ENCODE measurements around the gene PCSK5.

The PCSK5 gene

DNA sequence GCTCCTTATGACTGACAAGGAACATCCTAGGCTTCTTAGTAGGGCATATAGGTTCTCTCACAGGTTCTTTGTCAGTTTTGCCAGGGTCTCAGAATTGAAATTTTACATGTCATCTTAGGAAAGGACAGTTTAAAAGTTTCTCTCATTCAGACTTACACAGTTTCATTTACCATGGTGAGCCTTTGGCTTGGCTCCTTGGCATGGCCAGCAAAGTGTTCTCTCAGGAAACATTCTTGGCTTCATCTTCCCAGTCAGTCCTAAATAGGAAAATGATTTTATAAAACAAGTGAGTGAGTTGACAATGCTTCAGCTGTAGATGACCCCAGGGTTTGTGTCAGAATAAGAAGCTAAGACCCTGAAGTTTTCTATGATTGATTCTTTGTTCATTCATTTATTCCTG is 191.6 kb downstream of the PCSK5 start:
- no peak overlapping the region for H3K4me3 ChIP-seq (ENCODE audit: low read depth, low read length)
- DNase-seq (ENCODE audit: low read depth, low spot score) = no peak
- TF ChIP-seq, protein P1, sequence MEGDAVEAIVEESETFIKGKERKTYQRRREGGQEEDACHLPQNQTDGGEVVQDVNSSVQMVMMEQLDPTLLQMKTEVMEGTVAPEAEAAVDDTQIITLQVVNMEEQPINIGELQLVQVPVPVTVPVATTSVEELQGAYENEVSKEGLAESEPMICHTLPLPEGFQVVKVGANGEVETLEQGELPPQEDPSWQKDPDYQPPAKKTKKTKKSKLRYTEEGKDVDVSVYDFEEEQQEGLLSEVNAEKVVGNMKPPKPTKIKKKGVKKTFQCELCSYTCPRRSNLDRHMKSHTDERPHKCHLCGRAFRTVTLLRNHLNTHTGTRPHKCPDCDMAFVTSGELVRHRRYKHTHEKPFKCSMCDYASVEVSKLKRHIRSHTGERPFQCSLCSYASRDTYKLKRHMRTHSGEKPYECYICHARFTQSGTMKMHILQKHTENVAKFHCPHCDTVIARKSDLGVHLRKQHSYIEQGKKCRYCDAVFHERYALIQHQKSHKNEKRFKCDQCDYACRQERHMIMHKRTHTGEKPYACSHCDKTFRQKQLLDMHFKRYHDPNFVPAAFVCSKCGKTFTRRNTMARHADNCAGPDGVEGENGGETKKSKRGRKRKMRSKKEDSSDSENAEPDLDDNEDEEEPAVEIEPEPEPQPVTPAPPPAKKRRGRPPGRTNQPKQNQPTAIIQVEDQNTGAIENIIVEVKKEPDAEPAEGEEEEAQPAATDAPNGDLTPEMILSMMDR (IDR thresholded peaks at IDR 0.05; ENCODE audit: insufficient read depth, low read length, missing control alignments) = no peak
- ChIA-PET CTCF (interaction anchor here (2.5 kb wide), 1 partner anchor 221 kb away, joined by 19 read pairs; no protein-coding TSS in a partner anchor), POLR2A (no interaction called here)

DNA sequence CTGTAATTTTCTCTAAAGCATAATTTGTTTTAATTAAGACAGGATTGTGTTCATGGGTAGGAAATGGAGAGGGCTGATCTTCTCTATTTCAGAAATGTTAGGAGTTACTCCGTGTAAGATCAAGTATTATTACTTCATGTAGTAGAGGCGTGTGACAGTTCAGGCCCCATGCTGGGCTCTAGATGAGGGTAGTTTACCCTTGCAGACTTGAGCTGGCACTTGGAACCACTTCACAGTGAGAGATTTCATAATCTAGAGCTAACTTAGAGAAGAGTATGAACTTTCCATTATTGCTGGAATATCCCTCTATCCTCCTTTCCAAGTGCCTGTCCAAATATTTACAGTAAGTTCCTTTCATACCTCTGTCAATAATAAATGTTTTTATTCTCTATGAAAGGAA is 195.1 kb downstream of the PCSK5 start:
- CTCF ChIA-PET = interaction anchor here (1.0 to 3.5 kb wide), 3 partner anchors 12 to 217 kb away, joined by 3 to 25 read pairs (median 3); no protein-coding TSS in a partner anchor
- TF ChIP-seq, protein P1 (IDR thresholded peaks at IDR 0.05; ENCODE audit: insufficient read depth, low read length, missing control alignments) = no peak
- no peak overlapping the region for H3K4me3 ChIP-seq (ENCODE audit: low read depth, low read length)
- no peak for DNase-seq (ENCODE audit: low read depth, low spot score)
- POLR2A ChIA-PET = no interaction called here

DNA sequence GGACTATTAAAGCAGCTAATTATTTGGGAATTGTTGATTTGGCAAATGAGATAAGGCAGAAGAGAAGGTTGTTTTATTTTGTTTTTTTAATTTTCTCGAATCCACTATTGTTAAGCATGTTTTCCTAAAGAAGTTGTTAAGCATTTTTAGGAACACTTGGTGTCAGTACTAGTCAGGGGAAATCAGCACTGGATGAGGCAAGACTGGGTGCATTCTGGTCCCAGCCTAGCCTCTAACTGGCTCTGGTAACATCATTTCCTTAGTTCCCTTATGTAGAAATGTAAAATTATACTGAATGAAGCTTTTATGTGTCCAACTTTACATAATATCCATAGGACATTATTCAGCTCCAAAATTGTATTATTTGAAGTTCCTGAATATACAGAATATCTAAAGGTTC is 196.1 kb downstream of the PCSK5 start:
- no peak for DNase-seq (ENCODE audit: low read depth, low spot score)
- TF ChIP-seq, protein P1 (IDR thresholded peaks at IDR 0.05; ENCODE audit: insufficient read depth, low read length, missing control alignments) = no peak
- ChIA-PET POLR2A (no interaction called here), CTCF (interaction anchor here (0.6 to 3.5 kb wide), 6 partner anchors 14 to 221 kb away, joined by 3 to 25 read pairs (median 3); no protein-coding TSS in a partner anchor)
- no peak overlapping the region for H3K4me3 ChIP-seq (ENCODE audit: low read depth, low read length)

- TF ChIP-seq, protein P1 (IDR thresholded peaks at IDR 0.05; ENCODE audit: insufficient read depth, low read length, missing control alignments) = no peak
- DNase-seq (ENCODE audit: low read depth, low spot score) = no peak
- POLR2A ChIA-PET = no interaction called here
- CTCF ChIA-PET = interaction anchor here (0.9 to 3.5 kb wide), 3 partner anchors 210 to 306 kb away, joined by 3 to 25 read pairs (median 4); partner anchors contain the start of gene RFK
- H3K4me3 ChIP-seq (ENCODE audit: low read depth, low read length) = no peak overlapping the region
These were observed 197.5 kb downstream of the PCSK5 start for GRCh38 chr9:76087976-76088375.

GRCh38 chr9:76090330-76090729 is 199.9 kb downstream of the PCSK5 start:
- POLR2A ChIA-PET = no interaction called here
- no peak overlapping the region for H3K4me3 ChIP-seq (ENCODE audit: low read depth, low read length)
- CTCF ChIA-PET = no interaction called here
- DNase-seq (ENCODE audit: low read depth, low spot score) = no peak
- TF ChIP-seq, protein P1 (IDR thresholded peaks at IDR 0.05; ENCODE audit: insufficient read depth, low read length, missing control alignments) = no peak

DNA sequence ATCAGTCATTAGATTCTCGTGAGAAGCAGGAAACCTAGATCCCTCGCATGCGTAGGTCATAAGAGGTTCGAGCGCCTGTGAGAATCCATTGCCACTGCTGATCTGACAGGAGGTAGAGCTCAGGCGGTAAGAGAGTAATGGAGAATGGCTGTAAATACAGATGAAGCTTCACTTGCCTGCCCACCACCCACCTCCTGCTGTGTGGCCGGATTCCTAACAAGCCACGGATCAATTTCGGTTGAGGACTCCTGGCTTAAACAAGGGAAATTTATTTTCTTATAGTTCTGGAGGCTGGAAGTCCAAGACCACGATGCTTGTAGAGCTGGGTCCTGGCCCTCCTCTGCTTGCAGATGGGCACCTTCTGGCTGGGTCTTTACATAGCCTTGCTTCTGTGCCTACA is 200.4 kb downstream of the PCSK5 start:
- no peak overlapping the region for H3K4me3 ChIP-seq (ENCODE audit: low read depth, low read length)
- CTCF ChIA-PET = no interaction called here
- TF ChIP-seq, protein P1 (IDR thresholded peaks at IDR 0.05; ENCODE audit: insufficient read depth, low read length, missing control alignments) = no peak
- POLR2A ChIA-PET = no interaction called here
- DNase-seq (ENCODE audit: low read depth, low spot score) = no peak

Measured in AG04449 (cell line).